Vagina (tissue), 2 donors: ENCODE measurements around the gene CALN1. TPM values are rescaled to one million over a fixed set of nuclear protein-coding genes. Genes with fewer than 3 reads are reported as not detected.
A peak's percentile ranks its signal among the peaks of the same experiment; 100 is the strongest.

Source experiments
- DNase-seq, 2 donors: peaks; one replicate each; pipeline ENCODE4 v3.0.0-alpha.2; 2017; ENCODE audit errors: extremely low spot score in 2 of 2
- H3K27ac ChIP-seq: fragments of 200-600 bp; sonication (generic); one replicate; pipeline ENCODE4 v1.5.1; 2019
- H3K27me3 ChIP-seq: fragments of 200-600 bp; sonication (generic); one replicate; pipeline ENCODE4 v1.5.1; 2019
- H3K36me3 ChIP-seq, 2 donors: fragments of 200-600 bp; sonication (generic); one replicate each; pipeline ENCODE4 v1.5.1; 2017 to 2019
- H3K4me1 ChIP-seq: fragments of 200-600 bp; sonication (generic); one replicate; pipeline ENCODE4 v1.5.1; 2019
- H3K4me3 ChIP-seq, 2 donors: fragments of 200-600 bp; sonication (generic); 1 replicate in 1 of 2; 2 replicates in 1 of 2; pipeline ENCODE4 v1.5.1; 2016 to 2019
- H3K9me3 ChIP-seq: fragments of 200-600 bp; sonication (generic); one replicate; pipeline ENCODE4 v1.5.1; 2019
- CTCF ChIP-seq, 3 experiments: fragments of 450-650 bp in 2 of 3; fragments of 200-600 bp in 1 of 3; sonication (generic) in 1 of 3; IDR thresholded peaks; one replicate each; pipeline ENCODE4 v1.5.1; 2017 to 2019; ENCODE audit warnings: antibody characterized with exemption in 3 of 3, mild to moderate bottlenecking in 2 of 3, moderate library complexity in 2 of 3
- POLR2A ChIP-seq, 2 donors: fragments of 450-650 bp; IDR thresholded peaks; one replicate each; pipeline ENCODE4 v1.6.1; 2017; ENCODE audit warnings: antibody characterized with exemption in 2 of 2, mild to moderate bottlenecking in 2 of 2, moderate library complexity in 2 of 2
- POLR2AphosphoS5 ChIP-seq, 2 donors: sonication (generic); formaldehyde crosslinking; IDR thresholded peaks; one replicate each; pipeline ENCODE4 v1.9.0; 2017; ENCODE audit warnings: antibody characterized with exemption in 2 of 2, mild to moderate bottlenecking in 2 of 2, low read depth in 1 of 2; ENCODE audit not compliant: insufficient read depth in 1 of 2
- intact Hi-C: fragments of 100-400 bp; cut with DNase I; formaldehyde crosslinking; loops from one replicate; pipeline ENCODE4 v1.15.1; 2023
- total RNA-seq: library from RNA; depleted of rRNA; stranded (reverse); fragments of >200 nt; gene quantifications from one replicate; pipeline ENCODE4 v1.2.3, GENCODE V29; 2016

The CALN1 gene
- total RNA-seq, 1 donor from 2014 or later = 6.9 TPM

DNA sequence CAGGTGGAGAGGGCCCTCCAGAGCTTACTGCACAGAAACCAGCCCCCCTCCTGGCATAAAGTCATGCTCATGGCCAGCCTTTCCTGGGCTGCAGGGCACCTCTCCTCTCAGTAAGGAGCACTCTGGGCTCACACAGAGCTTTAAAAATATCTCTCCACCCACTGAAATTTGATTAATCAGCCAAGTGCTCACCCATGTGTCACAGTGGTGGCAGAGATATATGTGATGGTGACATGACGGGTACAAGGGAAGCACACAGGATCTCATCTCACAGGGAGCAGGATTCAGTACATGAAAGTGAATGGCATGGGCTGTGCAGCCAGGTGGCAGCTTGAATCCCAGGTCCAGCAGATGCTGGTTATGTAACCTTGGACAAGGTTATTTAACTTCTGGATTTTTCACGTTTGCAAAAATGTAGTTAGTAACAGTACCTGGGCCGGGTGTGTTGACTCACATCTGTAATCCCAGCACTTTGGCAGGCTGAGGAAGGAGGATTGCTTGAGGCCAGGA, 144.8 kb downstream of the CALN1 start:
- Histone ChIP-seq H3K36me3 (no peaks in the 10 kb centered on the region), H3K27me3 (no peaks in the 10 kb centered on the region), H3K4me3 (no peak overlapping the region), H3K27ac (peak overlapping the region; percentile 73), H3K4me1 (peaks cover 38% of the 10 kb centered on the region), H3K9me3 (no peaks in the 10 kb centered on the region)
- intact Hi-C loops = no loop called here
- TF ChIP-seq POLR2AphosphoS5 (IDR thresholded peaks at IDR 0.05; ENCODE audit: insufficient read depth in 1 of 2, low read depth in 1 of 2) = no peak
- TF ChIP-seq POLR2A (IDR thresholded peaks at IDR 0.05) = no peak
- DNase-seq = no peak

DNA sequence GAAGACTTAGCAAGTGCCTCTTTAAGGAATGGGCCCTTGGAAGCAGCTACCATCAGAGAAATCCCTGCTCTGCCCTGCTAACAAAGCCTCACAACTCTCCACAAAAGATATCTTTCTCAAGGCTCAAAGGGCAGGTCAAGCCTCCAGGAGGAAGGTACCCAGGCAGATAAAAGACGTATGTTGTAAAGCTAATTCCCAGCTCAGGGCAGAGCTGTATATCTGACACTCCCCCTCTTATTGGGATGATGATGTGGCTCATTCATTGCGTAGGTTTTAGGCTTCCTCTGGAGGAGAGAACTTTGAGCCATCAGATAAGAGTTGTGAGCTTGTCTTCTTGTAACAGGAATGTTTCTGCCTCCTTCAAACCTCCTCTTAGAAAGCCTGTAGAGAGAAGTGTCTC, 145.4 kb downstream of the CALN1 start:
- Histone ChIP-seq H3K36me3 (no peaks in the 10 kb centered on the region), H3K4me1 (peaks cover 38% of the 10 kb centered on the region), H3K27me3 (no peaks in the 10 kb centered on the region), H3K4me3 (no peak overlapping the region), H3K9me3 (no peaks in the 10 kb centered on the region), H3K27ac (peak overlapping the region; percentile 73)
- TF ChIP-seq CTCF (IDR thresholded peaks at IDR 0.05) = no peak
- TF ChIP-seq POLR2A (IDR thresholded peaks at IDR 0.05) = no peak
- no peak for TF ChIP-seq POLR2AphosphoS5 (IDR thresholded peaks at IDR 0.05; ENCODE audit: insufficient read depth in 1 of 2, low read depth in 1 of 2)
- intact Hi-C loops = no loop called here
- no peak for DNase-seq

DNA sequence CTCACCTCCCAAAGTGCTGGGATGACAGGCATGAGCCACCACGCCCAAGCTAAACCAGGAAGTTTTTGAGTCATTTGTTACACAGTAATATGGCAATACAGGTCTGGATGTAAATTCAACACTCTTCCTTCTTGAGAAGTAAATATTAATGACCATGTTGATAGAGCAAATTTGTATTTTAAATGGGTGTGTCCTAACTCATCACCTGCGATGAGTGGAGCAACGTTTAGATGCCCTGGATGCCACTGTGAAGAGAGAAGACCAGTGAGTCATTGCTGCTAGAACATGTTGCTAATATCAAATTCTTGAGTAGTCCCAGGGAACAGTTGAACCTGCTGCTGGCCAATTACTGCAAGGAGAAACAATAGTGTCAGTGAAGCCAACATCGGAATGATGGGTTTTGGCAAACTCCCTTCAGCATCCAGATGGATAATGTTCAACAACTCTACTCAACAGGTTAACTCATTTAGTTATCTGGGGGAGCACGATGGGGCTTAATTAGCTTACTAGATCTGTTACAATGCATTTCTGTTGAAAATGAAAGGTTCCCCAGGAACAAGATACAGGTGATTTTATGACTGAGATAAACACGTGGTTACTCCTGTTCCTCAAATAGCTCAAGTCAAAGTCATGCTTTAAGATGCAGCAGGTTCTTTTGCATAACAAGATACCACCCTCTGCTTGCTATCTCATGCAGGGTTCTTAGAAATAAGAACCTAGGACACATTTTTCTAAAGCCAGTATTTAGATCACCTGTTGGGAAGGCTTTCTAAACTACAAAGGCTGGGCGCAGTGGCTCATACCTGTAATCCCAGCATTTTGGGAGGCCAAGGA, 146.8 kb downstream of the CALN1 start:
- TF ChIP-seq POLR2AphosphoS5 (IDR thresholded peaks at IDR 0.05; ENCODE audit: insufficient read depth in 1 of 2, low read depth in 1 of 2) (peak in 1 of 2 donors; percentile 51), CTCF (IDR thresholded peaks at IDR 0.05) (no peak)
- H3K27ac ChIP-seq = peak overlapping the region; percentile 73
- no peaks in the 10 kb centered on the region for H3K27me3 ChIP-seq
- no peak overlapping the region for H3K4me3 ChIP-seq
- intact Hi-C loops = no loop called here
- no peak for DNase-seq
- H3K9me3 ChIP-seq = no peaks in the 10 kb centered on the region
- no peaks in the 10 kb centered on the region for H3K36me3 ChIP-seq
- peaks cover 38% of the 10 kb centered on the region for H3K4me1 ChIP-seq

GRCh38 chr7:72260406-72260805, 151.7 kb downstream of the CALN1 start:
- peaks cover 11% of the 10 kb centered on the region for H3K4me1 ChIP-seq
- H3K27me3 ChIP-seq = no peaks in the 10 kb centered on the region
- intact Hi-C loops = no loop called here
- no peak for DNase-seq
- peak overlapping the region; percentile 39 for H3K27ac ChIP-seq
- H3K36me3 ChIP-seq = no peaks in the 10 kb centered on the region
- TF ChIP-seq CTCF (IDR thresholded peaks at IDR 0.05) (no peak), POLR2A (IDR thresholded peaks at IDR 0.05) (no peak), POLR2AphosphoS5 (IDR thresholded peaks at IDR 0.05; ENCODE audit: insufficient read depth in 1 of 2, low read depth in 1 of 2) (no peak)
- H3K9me3 ChIP-seq = no peaks in the 10 kb centered on the region
- H3K4me3 ChIP-seq = no peak overlapping the region

- no peaks in the 10 kb centered on the region for H3K9me3 ChIP-seq
- intact Hi-C loops = no loop called here
- no peaks in the 10 kb centered on the region for H3K36me3 ChIP-seq
- no peaks in the 10 kb centered on the region for H3K27me3 ChIP-seq
- H3K4me1 ChIP-seq = no peaks in the 10 kb centered on the region
- H3K27ac ChIP-seq = no peak overlapping the region
- DNase-seq = no peak
- no peak overlapping the region for H3K4me3 ChIP-seq
- no peak for TF ChIP-seq POLR2AphosphoS5 (IDR thresholded peaks at IDR 0.05; ENCODE audit: insufficient read depth in 1 of 2, low read depth in 1 of 2)
- no peak for TF ChIP-seq POLR2A (IDR thresholded peaks at IDR 0.05)
- no peak for TF ChIP-seq CTCF (IDR thresholded peaks at IDR 0.05)
These were observed 154.1 kb downstream of the CALN1 start for GRCh38 chr7:72258074-72258473.
